Measurements from ENCODE around the gene LEF1.

Gene LEF1

GRCh38 chr4:108007984-108008383 is 160.7 kb downstream of the LEF1 start:
- CTCF ChIA-PET = no interaction called here

DNA sequence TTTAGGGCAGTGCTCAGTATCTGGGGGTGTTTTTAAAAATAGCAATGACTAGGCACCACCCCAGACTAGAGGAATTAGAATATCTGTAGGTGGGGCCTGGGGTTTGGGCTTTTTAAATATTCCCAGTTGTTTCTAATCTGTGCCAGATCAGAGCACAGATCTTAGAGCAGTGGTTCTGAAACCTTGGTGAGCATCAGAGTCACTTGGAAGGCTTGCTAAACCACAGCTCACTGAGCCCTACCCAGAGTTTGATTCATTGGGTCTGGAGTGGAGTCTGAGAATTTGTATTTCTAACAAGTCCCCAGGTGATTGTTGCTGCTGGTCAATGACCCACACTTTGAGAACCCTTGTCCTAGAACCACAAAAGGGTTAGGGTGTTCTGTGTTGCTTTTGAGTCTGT is 162.4 kb downstream of the LEF1 start:
- CTCF ChIA-PET = no interaction called here

More at GRCh38 chr4:108007984-108008383, 160.7 kb downstream of the LEF1 start:
- TF ChIP-seq FOXM1 (IDR thresholded peaks at IDR 0.05; ENCODE audit: borderline replicate concordance) = no peak
- no peak for TF ChIP-seq LEF1 (IDR thresholded peaks at IDR 0.05; ENCODE audit: borderline replicate concordance)
- no peak for TF ChIP-seq PKNOX1 (IDR thresholded peaks at IDR 0.05)
- TF ChIP-seq ELF4 (IDR thresholded peaks at IDR 0.05) = no peak
- no peak for TF ChIP-seq HDGF (IDR thresholded peaks at IDR 0.05; ENCODE audit: borderline replicate concordance)
- no peak for DNase-seq (ENCODE audit: extremely low spot score)
- POLR2A ChIA-PET = no interaction called here

GRCh38 chr4:108005807-108006206 is 162.9 kb downstream of the LEF1 start:
- POLR2A ChIA-PET = no interaction called here
- TF ChIP-seq L3MBTL2 (conservative IDR thresholded peaks at IDR 0.05) (no peak), TARDBP (IDR thresholded peaks at IDR 0.05) (no peak), ARNT (IDR thresholded peaks at IDR 0.05) (no peak), FOXK2 (IDR thresholded peaks at IDR 0.05) (no peak), BHLHE40 (IDR thresholded peaks at IDR 0.05; ENCODE audit: borderline replicate concordance) (no peak), NFRKB (IDR thresholded peaks at IDR 0.05) (no peak), FOXM1 (IDR thresholded peaks at IDR 0.05; ENCODE audit: borderline replicate concordance) (no peak), SUZ12 (IDR thresholded peaks at IDR 0.05) (no peak), ZNF384 (IDR thresholded peaks at IDR 0.05) (no peak), CTBP1 (IDR thresholded peaks at IDR 0.05; ENCODE audit: borderline replicate concordance) (no peak), PKNOX1 (IDR thresholded peaks at IDR 0.05) (no peak), ELF4 (IDR thresholded peaks at IDR 0.05) (no peak), HDGF (IDR thresholded peaks at IDR 0.05; ENCODE audit: borderline replicate concordance) (no peak), LEF1 (IDR thresholded peaks at IDR 0.05; ENCODE audit: borderline replicate concordance) (no peak), FOXA1 (IDR thresholded peaks at IDR 0.05) (no peak), SP1 (IDR thresholded peaks at IDR 0.05) (no peak)
- CTCF ChIA-PET = no interaction called here

More for the DNA sequence above, 162.4 kb downstream of the LEF1 start:
- no peak for TF ChIP-seq SP1 (IDR thresholded peaks at IDR 0.05)
- no peak for TF ChIP-seq FOXM1 (IDR thresholded peaks at IDR 0.05; ENCODE audit: borderline replicate concordance)
- TF ChIP-seq ZNF384 (IDR thresholded peaks at IDR 0.05) = no peak
- TF ChIP-seq FOXA1 (IDR thresholded peaks at IDR 0.05) = no peak
- TF ChIP-seq NFRKB (IDR thresholded peaks at IDR 0.05) = no peak
- TF ChIP-seq TARDBP (IDR thresholded peaks at IDR 0.05) = no peak
- no peak for TF ChIP-seq SUZ12 (IDR thresholded peaks at IDR 0.05)
- no peak for DNase-seq (ENCODE audit: extremely low spot score)
- POLR2A ChIA-PET = no interaction called here

DNA sequence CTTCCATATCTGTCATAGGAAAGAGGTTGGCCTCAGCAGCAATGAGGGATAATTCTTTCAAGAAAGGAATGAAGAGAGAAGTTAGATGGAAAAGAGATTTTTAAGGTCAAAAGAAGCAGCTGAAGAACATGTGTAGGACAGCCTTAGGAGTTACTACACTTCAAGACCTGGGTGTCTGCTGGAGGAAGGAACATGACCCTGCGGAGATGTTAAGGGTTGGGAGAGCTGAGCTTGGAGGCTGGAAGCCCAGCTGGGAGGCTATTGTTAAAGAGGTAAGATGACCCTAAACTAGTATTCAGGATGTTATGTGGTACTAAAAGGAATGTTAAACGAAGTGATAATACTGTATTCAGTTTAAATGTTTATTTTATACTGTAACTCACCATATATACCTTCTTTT is 164.1 kb downstream of the LEF1 start:
- TF ChIP-seq HDGF (IDR thresholded peaks at IDR 0.05; ENCODE audit: borderline replicate concordance) (no peak), LEF1 (IDR thresholded peaks at IDR 0.05; ENCODE audit: borderline replicate concordance) (no peak), CTBP1 (IDR thresholded peaks at IDR 0.05; ENCODE audit: borderline replicate concordance) (no peak)
- CTCF ChIA-PET = no interaction called here
- POLR2A ChIA-PET = no interaction called here
- DNase-seq (ENCODE audit: extremely low spot score) = no peak

More at GRCh38 chr4:108005807-108006206, 162.9 kb downstream of the LEF1 start:
- DNase-seq (ENCODE audit: extremely low spot score) = no peak

DNA sequence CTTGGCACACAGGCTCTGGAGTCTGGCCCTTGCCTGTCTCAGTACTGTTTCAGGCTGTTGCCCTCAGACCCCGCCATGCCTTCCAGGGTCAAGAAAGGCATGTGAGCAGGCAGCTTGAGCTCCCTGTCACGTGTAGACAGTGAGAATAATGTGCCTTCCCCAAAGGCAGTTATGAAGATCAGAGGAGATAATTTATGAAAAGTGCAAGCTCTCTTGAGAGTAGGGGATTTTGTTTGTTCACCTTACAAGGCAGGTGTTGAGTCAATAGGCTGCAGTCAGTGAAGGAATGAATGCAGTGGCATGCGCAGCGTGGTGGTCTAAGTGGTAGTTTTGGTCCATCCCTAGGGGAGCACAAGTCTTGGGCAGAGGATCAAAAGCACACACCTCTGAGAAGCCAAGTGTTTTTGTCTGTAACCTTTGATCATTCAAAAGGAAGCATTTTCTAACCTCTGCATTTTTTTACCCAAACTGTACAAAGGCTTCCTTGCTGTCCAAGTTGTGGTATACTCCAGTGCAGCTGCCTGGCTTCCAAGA is 164.7 kb downstream of the LEF1 start:
- CTCF ChIA-PET = no interaction called here
- POLR2A ChIA-PET = no interaction called here
- no peak for DNase-seq (ENCODE audit: extremely low spot score)
- TF ChIP-seq CTBP1 (IDR thresholded peaks at IDR 0.05; ENCODE audit: borderline replicate concordance) (no peak), BHLHE40 (IDR thresholded peaks at IDR 0.05; ENCODE audit: borderline replicate concordance) (no peak)

DNA sequence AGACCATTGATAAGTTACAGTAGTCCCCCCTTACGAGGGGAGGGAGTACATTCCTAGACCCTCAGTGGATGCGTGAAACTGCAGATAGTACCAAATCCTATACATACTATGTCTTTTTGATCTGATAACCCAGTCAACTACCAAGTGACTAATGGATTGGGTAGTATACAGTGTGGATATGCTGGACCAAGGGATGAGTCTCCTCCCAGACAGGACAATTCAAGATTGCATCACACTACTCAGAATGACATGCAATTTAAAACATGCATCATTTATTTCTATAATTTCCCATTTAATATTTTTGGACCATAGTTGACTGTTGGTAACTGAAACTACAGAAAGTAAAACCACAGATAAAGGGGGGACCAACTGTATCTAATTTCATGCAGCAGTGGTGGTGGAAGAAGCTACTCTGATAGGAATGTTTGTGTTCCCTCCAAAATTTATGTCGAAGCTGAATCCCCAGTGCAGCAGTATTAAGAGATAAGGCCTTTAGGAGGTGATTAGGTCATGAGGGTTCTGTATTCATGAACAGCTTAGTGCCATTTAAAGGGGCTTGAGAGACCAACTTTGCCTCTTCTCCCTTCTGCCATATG is 167.1 kb downstream of the LEF1 start:
- ChIA-PET CTCF (interaction anchor here (1.8 kb wide), 1 partner anchor 17 kb away, joined by 6 read pairs; no protein-coding TSS in a partner anchor), POLR2A (interaction anchor here (1.3 kb wide), 1 partner anchor 11 kb away, joined by 3 read pairs; no protein-coding TSS in a partner anchor)
- no peak for TF ChIP-seq BHLHE40 (IDR thresholded peaks at IDR 0.05; ENCODE audit: borderline replicate concordance)
- TF ChIP-seq L3MBTL2 (conservative IDR thresholded peaks at IDR 0.05) = no peak
- no peak for TF ChIP-seq ELF4 (IDR thresholded peaks at IDR 0.05)
- no peak for TF ChIP-seq FOXA1 (IDR thresholded peaks at IDR 0.05)
- no peak for TF ChIP-seq FOXK2 (IDR thresholded peaks at IDR 0.05)
- TF ChIP-seq SUZ12 (IDR thresholded peaks at IDR 0.05) = no peak
- TF ChIP-seq LEF1 (IDR thresholded peaks at IDR 0.05; ENCODE audit: borderline replicate concordance) = no peak
- TF ChIP-seq ARNT (IDR thresholded peaks at IDR 0.05) = no peak
- TF ChIP-seq PKNOX1 (IDR thresholded peaks at IDR 0.05) = no peak
- TF ChIP-seq TARDBP (IDR thresholded peaks at IDR 0.05) = no peak
- no peak for TF ChIP-seq NFRKB (IDR thresholded peaks at IDR 0.05)
- TF ChIP-seq HDGF (IDR thresholded peaks at IDR 0.05; ENCODE audit: borderline replicate concordance) = no peak
- no peak for TF ChIP-seq CTBP1 (IDR thresholded peaks at IDR 0.05; ENCODE audit: borderline replicate concordance)
- TF ChIP-seq ZNF384 (IDR thresholded peaks at IDR 0.05) = no peak
- no peak for DNase-seq (ENCODE audit: extremely low spot score)

Data from HEK293T (cell line).